Endothelial cell of umbilical vein (primary cell): ENCODE data around the gene C1orf159.

ENCODE experiments used
- CTCF ChIP-seq, 2 donors: IDR thresholded peaks; 1 replicate in 1 of 2; 2 replicates in 1 of 2; pipeline ENCODE4 v1.5.1; 2011; ENCODE audit warnings: low read length in 2 of 2, mild to moderate bottlenecking in 2 of 2, moderate library complexity in 2 of 2, control low read depth in 1 of 2, inconsistent platforms in 1 of 2, low read depth in 1 of 2; ENCODE audit not compliant: insufficient read depth in 1 of 2; ENCODE audit errors: extremely low read depth in 1 of 2
- EZH2 ChIP-seq: IDR thresholded peaks from 2 replicates; pipeline ENCODE4 v1.6.1; 2012; ENCODE audit warnings: borderline replicate concordance, low read depth, mild to moderate bottlenecking, moderate library complexity, low read length, inconsistent platforms; ENCODE audit not compliant: severe bottlenecking
- MYC ChIP-seq: IDR thresholded peaks from one replicate; pipeline ENCODE4 v1.6.1; 2011; ENCODE audit warnings: mild to moderate bottlenecking, low read depth, low read length
- POLR2A ChIP-seq: IDR thresholded peaks from 2 replicates; pipeline ENCODE4 v1.6.1; 2012; ENCODE audit warnings: low read depth, mild to moderate bottlenecking, control low read depth, low read length
- POLR2AphosphoS5 ChIP-seq: IDR thresholded peaks from 2 replicates; pipeline ENCODE4 v1.6.1; 2012; ENCODE audit warnings: low read depth, mild to moderate bottlenecking, control low read depth, low read length, moderate library complexity; ENCODE audit not compliant: insufficient read depth

- TF ChIP-seq CTCF (IDR thresholded peaks at IDR 0.05; ENCODE audit: extremely low read depth in 1 of 2, insufficient read depth in 1 of 2, low read depth in 1 of 2, low read length in 2 of 2): no peak
- no peak for TF ChIP-seq POLR2A
- TF ChIP-seq MYC: no peak
- no peak for TF ChIP-seq POLR2AphosphoS5
- TF ChIP-seq EZH2: no peak
Measured at GRCh38 chr1:1041873-1042272, 74.0 kb downstream of the C1orf159 start.
